NCI-H748 (cell line): ENCODE results near the gene CRABP2.

Source experiments
- DNase-seq: peaks from one replicate; lab custom pipeline; 2025; ENCODE audit not compliant: unreplicated experiment; lab: John Stamatoyannopoulos, UW

The CRABP2 gene

DNA sequence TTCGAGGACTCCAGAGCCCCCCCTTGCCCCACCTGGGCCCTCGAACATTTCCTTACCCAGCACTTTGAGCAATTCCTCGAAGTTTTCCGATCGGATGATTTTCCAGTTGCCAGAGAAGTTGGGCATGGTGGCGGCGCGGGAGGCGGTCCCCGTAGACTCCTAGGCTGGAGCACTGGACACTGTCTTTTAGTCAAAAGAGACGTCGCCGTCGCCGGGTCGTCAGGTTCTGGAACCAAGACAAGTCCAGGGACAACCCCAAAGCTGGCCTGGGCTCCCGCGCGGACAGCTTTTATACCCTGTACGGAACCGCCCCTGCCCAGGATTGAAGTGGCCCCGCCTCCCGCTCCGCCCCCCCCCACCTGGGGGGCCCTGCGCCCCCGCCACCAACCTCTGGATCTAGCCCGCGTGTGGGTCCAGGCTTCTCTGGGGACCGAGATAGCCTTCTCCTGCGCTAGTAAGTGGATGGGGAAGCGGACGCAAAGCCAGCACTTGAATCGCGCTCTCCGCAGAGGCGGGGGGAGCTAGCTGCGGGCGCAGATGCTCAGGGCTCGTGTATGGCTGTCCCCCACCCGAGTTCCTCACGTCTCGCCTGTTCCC is at the start of gene CRABP2:
Gene CRABP2, minus strand, starts transcription at position 263 of the 597 bp plus-strand sequence. Its CDS starts 137 bp downstream, at position 126.
- peak; percentile 62 for DNase-seq

DNA sequence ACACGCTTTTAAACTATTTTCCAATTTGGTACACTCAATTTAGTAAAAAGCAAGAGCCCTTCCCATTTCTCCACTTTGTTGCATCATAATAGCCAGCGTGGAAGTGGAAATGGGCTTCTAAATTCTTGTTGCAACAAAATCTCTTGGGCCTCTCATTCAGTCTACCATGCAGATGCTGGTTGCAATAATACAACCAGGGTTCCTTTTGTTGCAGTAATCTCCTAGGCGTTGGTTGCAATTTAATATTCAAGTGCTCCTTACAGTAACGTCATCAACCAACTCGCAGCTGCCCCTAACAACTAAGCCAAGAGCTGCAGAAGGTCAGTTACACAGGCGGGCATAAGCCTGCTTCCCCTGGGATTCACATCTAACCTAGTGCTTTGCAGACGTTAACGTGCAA is 48.8 kb upstream of the CRABP2 start:
- DNase-seq: peak; percentile 28

DNA sequence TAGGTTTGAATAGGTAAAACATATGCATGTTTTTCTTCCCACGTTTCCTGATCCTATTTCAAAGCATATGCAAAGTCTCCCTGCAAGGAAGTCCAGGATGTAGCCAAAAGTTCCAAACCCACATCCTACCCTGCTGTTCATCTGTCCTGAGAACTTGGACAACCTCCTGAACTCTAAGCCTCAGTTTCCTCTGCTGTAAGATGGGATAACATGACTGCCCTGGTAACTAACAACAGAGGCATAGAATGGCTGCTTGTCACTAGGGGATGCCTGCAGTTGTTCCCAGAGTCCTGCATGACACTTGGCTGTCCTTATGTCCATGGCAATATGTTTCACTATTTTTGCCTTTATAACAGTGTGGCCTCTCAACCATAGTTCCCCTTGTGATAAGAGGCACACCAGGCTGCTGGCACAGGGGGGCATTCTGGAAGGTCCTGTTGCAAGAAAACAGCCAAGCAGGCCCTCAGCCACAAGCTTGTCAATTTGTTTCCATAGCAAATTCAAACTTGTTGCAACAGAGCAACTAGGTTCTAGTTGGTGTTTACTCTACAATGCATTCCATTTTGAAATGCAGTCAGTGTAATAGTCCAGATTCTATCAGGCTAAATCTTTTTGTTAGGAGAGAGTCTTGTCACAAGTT is 47.6 kb upstream of the CRABP2 start:
- no peak for DNase-seq

DNA sequence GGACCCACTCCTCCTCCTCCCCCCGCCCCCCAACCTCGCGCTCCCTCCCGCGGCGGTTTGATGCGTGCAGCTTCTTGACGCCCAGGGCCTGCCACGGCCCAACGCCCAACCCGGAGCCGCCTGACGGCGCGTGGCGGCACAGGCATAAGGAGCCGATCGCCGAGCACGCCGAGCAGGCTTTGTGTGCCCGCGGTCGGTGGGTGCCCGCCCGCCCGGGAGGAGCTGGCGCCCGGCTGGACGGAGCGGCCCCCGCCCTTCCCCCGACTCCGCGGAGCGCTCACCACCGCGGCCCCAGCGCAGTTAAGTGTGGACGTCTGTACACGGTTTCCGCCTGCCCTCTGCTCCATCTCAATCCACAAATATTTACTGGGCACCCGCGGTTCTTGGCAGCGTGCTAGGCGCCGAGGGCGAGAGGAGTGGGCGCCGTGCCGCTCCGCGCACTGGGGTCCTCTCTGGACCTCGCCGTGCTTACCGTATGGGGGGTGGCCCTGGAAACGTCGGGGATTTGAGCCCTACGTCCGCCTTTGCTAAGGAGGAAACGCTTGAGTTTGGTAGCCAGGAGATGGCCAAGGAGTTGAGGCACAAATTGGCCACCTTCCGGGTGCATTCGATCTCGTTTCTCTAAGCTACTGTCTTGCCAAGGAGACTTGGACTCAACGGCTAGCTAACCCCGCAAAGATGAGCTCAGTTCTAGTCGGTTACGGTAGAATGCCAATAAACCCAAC is 46.5 kb upstream of the CRABP2 start:
- DNase-seq: peak; percentile 97

DNA sequence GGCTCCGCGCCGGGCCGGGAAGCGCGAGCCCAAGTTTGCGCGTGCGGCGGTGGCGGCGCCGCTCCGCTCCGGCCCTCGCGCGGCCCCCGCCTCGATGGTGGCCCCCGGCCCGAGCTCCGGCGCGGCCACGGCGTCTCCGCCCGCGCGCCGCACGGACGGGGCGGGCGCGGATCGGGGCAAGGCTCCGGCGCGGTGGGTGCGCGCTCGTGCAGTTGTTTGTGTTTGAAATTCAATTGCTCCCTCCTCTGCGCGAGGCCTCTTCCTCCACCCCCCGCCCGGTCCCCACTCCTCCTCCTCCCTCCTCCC is 46.0 kb upstream of the CRABP2 start, which contains the start of gene HDGF:
Gene HDGF, minus strand, starts transcription at position 225 of the 306 bp plus-strand sequence. CDS start 246 bp downstream, outside the sequence.
- DNase-seq: no peak

DNA sequence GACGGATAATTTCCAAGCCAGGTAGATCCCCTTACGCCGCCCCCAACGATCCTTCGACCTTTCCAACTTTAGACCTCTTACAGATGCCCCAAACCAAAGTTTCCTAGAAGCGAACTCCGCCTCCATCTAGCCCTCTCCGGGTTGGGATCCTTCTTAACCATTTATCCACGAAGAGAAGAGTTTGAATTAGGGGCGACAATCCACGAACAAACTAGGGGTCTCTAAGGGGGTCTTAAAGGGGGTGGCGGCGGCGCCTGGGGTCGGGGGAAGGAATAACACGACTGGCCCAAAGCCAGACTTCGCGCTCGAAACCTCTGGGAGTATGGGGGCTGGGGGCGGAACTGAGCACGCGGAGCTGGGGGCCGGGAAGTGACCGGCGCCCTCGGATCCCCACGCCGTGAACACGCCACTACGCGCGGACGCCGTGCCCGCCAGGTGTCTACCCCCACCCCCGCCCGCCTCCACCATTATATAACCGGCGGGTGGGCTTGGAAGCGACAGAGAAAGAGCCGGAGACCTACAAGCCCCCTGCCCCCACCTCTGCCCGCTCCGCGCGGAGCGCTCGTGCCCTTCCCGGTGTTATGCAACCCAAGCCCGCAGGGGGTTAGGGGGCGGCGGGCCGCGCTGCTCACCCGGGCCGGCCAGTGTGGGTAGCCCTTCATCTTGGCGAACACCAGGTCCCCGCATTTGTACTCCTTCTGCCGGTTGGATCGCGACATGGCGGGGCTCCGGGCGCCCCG is 45.5 kb upstream of the CRABP2 start:
- DNase-seq: peak; percentile 56

- DNase-seq: peak; percentile 60
Observed at GRCh38 chr1:156750191-156750672, 44.8 kb upstream of the CRABP2 start.

DNA sequence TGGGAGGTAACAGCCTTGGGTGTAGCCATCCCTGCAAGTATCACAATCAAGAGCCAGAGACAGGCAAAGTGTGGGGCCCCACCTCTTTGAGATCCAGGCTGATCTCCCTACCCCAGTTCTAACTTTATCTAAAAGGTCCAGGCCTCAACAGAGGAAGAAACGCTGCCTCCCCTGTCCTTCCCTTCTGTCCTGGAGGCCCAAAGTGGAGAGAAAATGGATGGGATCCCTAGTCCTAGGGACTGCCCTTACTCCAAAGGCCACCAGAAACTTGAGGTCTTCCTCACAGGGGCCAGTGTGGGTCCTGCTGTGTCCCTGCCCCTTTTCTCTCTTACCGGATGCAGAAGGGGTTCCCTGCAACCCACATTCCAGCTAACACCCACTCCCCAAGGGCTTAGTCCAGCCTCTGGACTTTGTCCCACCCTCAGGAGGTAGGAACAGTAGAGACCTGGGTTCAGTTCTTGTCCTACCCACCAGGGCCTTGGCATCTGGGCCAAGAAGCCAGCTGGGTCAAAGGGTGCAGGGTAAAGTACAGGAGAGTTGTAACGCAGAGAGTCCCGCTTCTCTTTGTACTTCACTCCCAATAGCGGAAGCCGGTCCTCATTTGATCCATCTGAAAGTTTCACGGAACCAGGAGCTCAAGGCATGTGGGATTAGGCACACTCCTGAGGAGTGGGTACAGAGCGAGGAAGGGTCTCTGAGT is 44.2 kb upstream of the CRABP2 start:
- DNase-seq: no peak

DNA sequence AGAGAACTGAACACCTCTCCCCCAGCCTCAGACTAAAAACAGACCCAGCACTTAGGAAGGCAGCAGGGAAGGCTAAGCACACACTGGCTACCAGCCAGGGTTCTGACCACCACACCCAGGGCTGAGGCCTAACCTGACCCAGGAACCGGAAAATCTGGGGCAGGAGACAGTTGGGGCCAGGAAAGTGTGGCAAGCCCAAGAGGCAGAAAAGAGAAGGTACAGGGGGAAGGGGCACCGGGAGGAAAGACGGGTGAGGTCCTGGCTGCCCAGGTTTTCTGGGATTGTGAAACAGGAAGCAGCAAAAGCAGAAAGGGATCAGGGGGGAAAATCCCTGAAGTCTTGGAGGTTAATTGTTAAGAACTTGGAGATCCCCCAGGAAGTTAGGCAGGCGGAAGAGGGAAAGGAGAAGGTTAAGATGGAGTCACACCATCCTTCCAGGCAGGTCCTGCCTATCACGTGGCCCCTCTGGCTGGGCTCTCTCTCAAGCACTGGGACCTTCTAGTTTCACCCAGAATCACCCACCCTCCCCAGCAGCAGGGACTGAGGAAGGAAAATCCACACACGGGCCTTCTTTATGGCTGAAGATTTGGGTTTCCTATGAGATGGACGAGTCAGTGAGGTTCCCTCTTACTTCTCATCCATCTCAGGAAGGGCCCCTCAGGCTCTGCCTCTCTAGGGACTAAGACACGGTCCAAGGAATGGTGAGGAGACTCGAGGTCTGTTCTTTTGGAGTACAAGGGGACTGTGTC is 43.5 kb upstream of the CRABP2 start:
- peak; percentile 22 for DNase-seq

- no peak for DNase-seq
Observed at GRCh38 chr1:156747742-156748669, 42.6 kb upstream of the CRABP2 start.

DNA sequence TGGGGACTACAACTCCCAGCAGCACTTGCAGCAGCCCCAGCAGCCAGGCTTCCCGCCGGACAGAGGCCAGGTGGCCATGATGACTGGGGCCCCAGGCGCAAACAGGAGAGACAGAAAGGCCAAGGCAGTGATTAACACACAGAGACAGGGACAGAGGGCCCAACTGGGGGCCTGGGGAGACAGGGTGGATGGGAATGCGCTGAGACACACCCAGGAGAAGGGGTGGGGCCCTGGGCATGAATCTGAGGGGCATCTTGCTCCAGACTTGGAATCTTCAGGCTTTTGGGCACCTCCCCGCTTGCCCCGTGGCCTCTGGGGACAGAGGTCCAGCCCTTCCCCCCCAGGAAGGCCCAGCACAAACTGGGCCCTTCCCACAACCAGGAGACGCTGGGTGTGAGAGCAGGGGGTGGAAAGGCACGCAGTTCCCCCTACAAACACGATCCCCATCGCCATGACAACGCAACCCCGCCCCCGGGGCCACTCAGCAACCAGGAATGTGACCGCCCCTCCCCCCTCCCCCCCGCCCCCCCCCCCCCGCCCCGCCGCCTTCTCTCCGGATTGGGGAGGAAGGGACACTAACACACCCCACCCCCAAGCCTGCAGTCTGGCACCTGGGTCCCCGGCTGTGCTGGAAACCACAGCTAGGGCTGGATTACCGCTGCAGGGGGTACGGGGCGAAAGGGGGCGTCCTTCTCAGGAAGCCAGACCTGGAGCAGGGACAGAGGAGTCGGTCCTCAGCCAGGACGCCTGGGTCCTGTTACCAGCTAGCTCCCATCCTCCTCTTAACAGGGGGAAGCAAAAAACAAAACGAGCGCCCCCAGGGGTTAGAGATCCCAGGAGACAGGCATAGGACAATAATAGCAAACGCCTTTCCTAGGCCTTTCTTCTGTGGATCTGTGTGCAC is 41.6 kb upstream of the CRABP2 start:
- DNase-seq: peak; percentile 84

- DNase-seq: no peak
Observed at GRCh38 chr1:156746406-156746727, 41.0 kb upstream of the CRABP2 start.

DNA sequence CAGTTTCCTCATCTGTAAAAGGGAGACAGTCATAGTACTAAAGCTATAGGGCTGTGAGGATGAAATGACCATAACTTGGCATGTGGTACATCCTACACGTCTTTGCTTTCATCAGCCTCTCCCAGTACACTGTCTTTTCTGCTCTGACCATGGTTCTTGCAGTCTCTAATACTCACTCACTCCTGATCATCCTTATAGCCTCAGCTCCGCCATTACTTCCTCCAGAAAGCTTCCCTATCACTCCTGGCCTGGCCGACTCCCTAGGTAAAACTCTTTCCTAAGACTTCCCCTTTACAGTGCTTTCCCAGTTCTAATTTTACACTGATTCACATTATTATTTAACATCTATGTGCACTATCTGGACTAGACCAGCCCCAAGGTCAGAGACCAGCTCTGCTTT is 40.5 kb upstream of the CRABP2 start:
- no peak for DNase-seq

DNA sequence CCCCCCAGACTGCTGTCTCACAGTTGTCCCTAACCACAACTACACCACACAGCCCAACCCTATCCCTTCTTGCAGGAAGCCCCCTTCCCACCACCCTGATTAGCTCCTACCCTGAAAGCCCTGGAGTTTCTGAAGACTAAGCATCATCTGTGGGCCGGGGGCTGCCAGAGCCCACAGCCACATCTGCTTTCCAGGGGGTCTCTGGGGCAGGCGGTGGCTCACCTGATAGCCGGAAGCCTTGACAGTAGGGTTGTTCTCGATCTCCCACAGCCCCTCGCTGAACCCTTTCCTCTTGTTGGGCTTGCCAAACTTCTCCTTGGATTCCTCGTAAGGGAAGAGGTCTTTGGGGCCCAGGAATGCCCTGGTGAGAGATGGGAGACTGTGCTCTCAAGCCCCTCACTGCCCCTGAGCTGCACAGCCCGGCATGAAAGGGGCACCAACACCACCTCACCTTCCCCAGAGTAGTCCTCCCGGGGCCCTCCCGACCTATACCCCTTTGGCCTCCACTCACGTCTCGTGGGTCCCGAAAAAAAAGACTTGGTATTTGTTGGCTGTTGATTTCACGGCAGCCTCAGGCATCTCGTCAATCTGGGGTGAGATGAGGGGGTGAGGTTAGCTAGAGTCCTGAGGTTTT is 39.5 kb upstream of the CRABP2 start:
- no peak for DNase-seq

- no peak for DNase-seq
Observed at GRCh38 chr1:156744344-156744743, 39.0 kb upstream of the CRABP2 start.

DNA sequence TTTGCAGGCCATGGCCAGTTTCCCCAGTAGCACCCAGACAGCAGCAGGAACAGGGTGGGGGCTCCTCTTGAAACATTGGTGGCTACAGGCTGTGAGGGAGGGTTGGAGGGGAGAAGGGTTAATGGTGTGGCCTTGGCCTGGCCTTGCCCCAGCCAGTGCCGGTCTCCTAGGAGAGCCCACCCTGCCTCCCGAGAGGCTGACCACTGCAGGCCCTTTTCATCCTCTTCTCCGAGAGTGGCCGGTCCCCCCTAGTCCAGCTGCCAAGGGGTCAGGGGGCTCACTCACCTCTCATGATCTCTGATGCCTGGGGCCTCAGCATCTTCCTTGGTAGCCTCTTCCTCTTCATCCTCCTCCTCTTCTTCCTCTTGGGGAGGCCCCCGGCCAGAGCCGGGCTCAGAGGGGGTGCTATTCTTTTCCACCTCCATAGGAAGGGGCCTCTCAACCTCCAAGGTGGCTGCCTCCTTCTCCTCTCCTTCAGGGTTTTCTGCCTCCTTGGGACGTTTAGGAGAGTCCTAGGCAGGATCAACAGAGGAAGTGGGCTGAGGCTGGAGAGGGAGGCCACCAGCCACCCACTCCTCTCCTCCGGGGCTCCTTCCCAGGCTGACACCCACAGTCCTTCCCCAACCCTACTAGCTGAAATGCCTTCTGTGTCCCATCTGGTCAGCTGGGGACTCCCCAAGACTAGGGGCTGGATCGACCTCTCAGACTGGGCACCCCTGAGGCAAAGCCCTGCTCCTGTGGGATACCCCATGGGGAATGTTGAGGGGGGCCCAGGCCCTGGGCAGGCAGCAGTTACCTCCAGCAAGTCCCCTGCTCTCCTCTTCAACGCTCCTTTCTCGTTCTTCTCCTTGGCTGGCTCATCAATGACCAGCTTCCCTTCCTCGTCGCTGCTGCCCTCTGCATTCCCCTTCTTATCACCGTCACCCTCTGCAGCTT is 38.3 kb upstream of the CRABP2 start:
- no peak for DNase-seq

DNA sequence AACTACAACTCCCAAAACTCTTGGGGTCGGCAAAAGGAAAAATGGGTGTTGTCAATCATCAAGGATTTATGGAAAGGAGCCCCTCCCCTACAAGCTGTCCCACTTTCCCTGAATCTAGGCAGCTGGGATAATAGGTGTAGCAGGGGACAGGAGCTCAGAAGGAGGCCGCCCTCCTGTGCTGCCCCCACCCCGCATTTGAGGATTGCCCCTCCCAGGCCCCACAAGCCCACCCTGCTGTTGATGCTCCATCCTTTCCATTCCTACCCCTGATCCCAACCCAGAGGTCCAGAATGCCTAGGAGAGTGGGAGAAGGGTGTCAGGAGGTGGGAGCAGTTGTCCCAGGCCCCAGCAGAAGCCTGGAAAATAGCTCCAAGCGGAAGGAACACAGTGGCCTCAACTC is 37.4 kb upstream of the CRABP2 start:
- no peak for DNase-seq
